HG03196 (cell line): ENCODE results near the gene CXCL11.
"Not testable (repeated sequence)": the region's sequence is repeated elsewhere in the genome, so short reads cannot be mapped to it uniquely, and the experiment has no call there.

Experiments
- ATAC-seq: cut with Tn5 transposase; IDR thresholded peaks from one replicate; pipeline ENCODE4 v1.9.1; 2021; ENCODE audit not compliant: unreplicated experiment

CXCL11 gene

GRCh38 chr4:76035799-76036380, at the start of gene CXCL11:
TSS of gene CXCL11 (minus strand) at chr4:76036070. CDS start at chr4:76035987, 83 bp downstream.
- ATAC-seq = no peak

GRCh38 chr4:76084542-76084941, 48.7 kb upstream of the CXCL11 start:
- ATAC-seq = no peak

- ATAC-seq = no peak
These were observed 47.6 kb upstream of the CXCL11 start for GRCh38 chr4:76083386-76083988.

- ATAC-seq = no peak
These were observed 42.3 kb upstream of the CXCL11 start for GRCh38 chr4:76078033-76078613.

GRCh38 chr4:76074993-76075600, 39.2 kb upstream of the CXCL11 start:
- ATAC-seq = no peak

GRCh38 chr4:76074468-76074867, 38.6 kb upstream of the CXCL11 start, which contains the start of gene ART3:
TSS of gene ART3 (plus strand) at chr4:76074709. CDS start at chr4:76075890, 1,181 bp downstream.
- ATAC-seq = no peak

GRCh38 chr4:76072760-76073159, 36.9 kb upstream of the CXCL11 start:
- no peak for ATAC-seq

- ATAC-seq = peak; percentile 70
These were observed 31.9 kb upstream of the CXCL11 start for GRCh38 chr4:76067652-76068286.

- no peak for ATAC-seq
These were observed 30.7 kb upstream of the CXCL11 start for GRCh38 chr4:76066546-76066945.

GRCh38 chr4:76061982-76062381, 26.1 kb upstream of the CXCL11 start:
- ATAC-seq = no peak

GRCh38 chr4:76061421-76061820, 25.6 kb upstream of the CXCL11 start:
- ATAC-seq = no peak

GRCh38 chr4:76060506-76060905, 24.6 kb upstream of the CXCL11 start:
- ATAC-seq = no peak

- no peak for ATAC-seq
These were observed 23.9 kb upstream of the CXCL11 start for GRCh38 chr4:76059750-76060149.

GRCh38 chr4:76058888-76059426, 23.1 kb upstream of the CXCL11 start:
- ATAC-seq = no peak

GRCh38 chr4:76058302-76058701, 22.4 kb upstream of the CXCL11 start:
- ATAC-seq = peak; percentile 44

GRCh38 chr4:76055421-76055820, 19.6 kb upstream of the CXCL11 start:
- ATAC-seq = no peak

- ATAC-seq = peak; percentile 97
These were observed 19.1 kb upstream of the CXCL11 start for GRCh38 chr4:76055016-76055415.

- no peak for ATAC-seq
These were observed 17.9 kb upstream of the CXCL11 start for GRCh38 chr4:76053730-76054129.

GRCh38 chr4:76050560-76051050, 14.7 kb upstream of the CXCL11 start:
- ATAC-seq = not testable (repeated sequence)

GRCh38 chr4:76049860-76050416, 14.1 kb upstream of the CXCL11 start:
- ATAC-seq = not testable (repeated sequence)

GRCh38 chr4:76044686-76045085, 8.8 kb upstream of the CXCL11 start:
- not testable (repeated sequence) for ATAC-seq
